ENCODE data around the gene MAN1A2.

Gene MAN1A2

GRCh38 chr1:117413412-117413811 lies 46.2 kb downstream of the MAN1A2 start:
- no peak for TF ChIP-seq CTCF (conservative IDR thresholded peaks at IDR 0.05)
- no peak overlapping the region for H3K27ac ChIP-seq

- TF ChIP-seq CTCF (conservative IDR thresholded peaks at IDR 0.05): no peak
- H3K27ac ChIP-seq: no peak overlapping the region
Measured at GRCh38 chr1:117414943-117415342, 47.7 kb downstream of the MAN1A2 start.

GRCh38 chr1:117416004-117416403 lies 48.8 kb downstream of the MAN1A2 start:
- H3K27ac ChIP-seq: no peak overlapping the region
- no peak for TF ChIP-seq CTCF (conservative IDR thresholded peaks at IDR 0.05)

GRCh38 chr1:117416546-117417125 lies 49.4 kb downstream of the MAN1A2 start:
- no peak for TF ChIP-seq CTCF (conservative IDR thresholded peaks at IDR 0.05)
- H3K27ac ChIP-seq: no peak overlapping the region

- TF ChIP-seq CTCF (conservative IDR thresholded peaks at IDR 0.05): no peak
- no peak overlapping the region for H3K27ac ChIP-seq
Measured at GRCh38 chr1:117425050-117425734, 57.9 kb downstream of the MAN1A2 start.

GRCh38 chr1:117427297-117427696 lies 60.0 kb downstream of the MAN1A2 start:
- H3K27ac ChIP-seq: no peak overlapping the region

GRCh38 chr1:117433943-117434342 lies 66.7 kb downstream of the MAN1A2 start:
- TF ChIP-seq CTCF (conservative IDR thresholded peaks at IDR 0.05): no peak
- H3K27ac ChIP-seq: no peak overlapping the region

More at GRCh38 chr1:117427297-117427696, 60.0 kb downstream of the MAN1A2 start:
- no peak for TF ChIP-seq CTCF (conservative IDR thresholded peaks at IDR 0.05)
